CD4-positive, alpha-beta T cell (primary cell): ENCODE data around the gene RARB. TPM values are rescaled to one million over a fixed set of nuclear protein-coding genes. Genes with fewer than 3 reads are reported as not detected.

Source experiments
- ATAC-seq: fragments of 200-7000 bp; cut with Tn5 transposase; one replicate; pipeline ENCODE4 v1.10.0; 2022; ENCODE audit warnings: mild to moderate bottlenecking; ENCODE audit not compliant: poor library complexity
- CTCF ChIA-PET: fragments of 350-600 bp; sonication (Branson Sonifier 250); formaldehyde crosslinking; loops from one replicate; lab custom pipeline; 2021; ENCODE audit warnings: antibody characterized with exemption, inconsistent platforms; lab: Charles Lee
- POLR2A ChIA-PET: fragments of 350-600 bp; sonication (Branson Sonifier 250); formaldehyde crosslinking; loops from one replicate; lab custom pipeline; 2021; ENCODE audit warnings: antibody characterized with exemption, inconsistent platforms; lab: Charles Lee
- DNase-seq, 14 experiments: peaks; one replicate each; pipeline ENCODE4 v3.0.0-alpha.2; 2013 to 2020; ENCODE audit warnings: mixed read lengths in 2 of 14
- H3K27ac ChIP-seq, 2 donors: one replicate each; pipeline versions ENCODE4 v1.5.1 to v1.7.0; 2013; ENCODE audit warnings: low read length in 2 of 2, low read depth in 1 of 2, mild to moderate bottlenecking in 1 of 2
- H3K27me3 ChIP-seq, 2 experiments: 1 replicate in 1 of 2; 2 replicates in 1 of 2; pipeline versions ENCODE4 v1.6.1 to v1.7.0; 2013; ENCODE audit warnings: low read length in 2 of 2, control low read depth in 1 of 2, mild to moderate bottlenecking in 1 of 2, moderate library complexity in 1 of 2; ENCODE audit not compliant: insufficient read depth in 2 of 2, control insufficient read depth in 1 of 2
- H3K36me3 ChIP-seq: one replicate; pipeline ENCODE4 v1.6.1; 2013; ENCODE audit warnings: low read length, control low read depth; ENCODE audit not compliant: insufficient read depth
- H3K4me1 ChIP-seq: one replicate; pipeline ENCODE4 v1.6.1; 2013; ENCODE audit warnings: low read length, control low read depth; ENCODE audit not compliant: insufficient read depth
- H3K4me3 ChIP-seq: one replicate; pipeline ENCODE4 v1.5.1; 2013; ENCODE audit warnings: mild to moderate bottlenecking, low read length, moderate library complexity
- H3K9me3 ChIP-seq, 2 experiments: 1 replicate in 1 of 2; 2 replicates in 1 of 2; pipeline versions ENCODE4 v1.6.1 to v1.7.0; 2013; ENCODE audit warnings: low read length in 2 of 2, mild to moderate bottlenecking in 2 of 2, control low read depth in 1 of 2, moderate library complexity in 1 of 2; ENCODE audit not compliant: control insufficient read depth in 1 of 2, insufficient read depth in 1 of 2
- H3K27ac Mint-ChIP-seq: one replicate; pipeline ENCODE4 v1.8.0; 2020; ENCODE audit warnings: mixed read lengths
- H3K27me3 Mint-ChIP-seq: one replicate; pipeline ENCODE4 v1.8.0; 2021; ENCODE audit warnings: mixed read lengths
- H3K36me3 Mint-ChIP-seq: one replicate; pipeline ENCODE4 v1.8.0; 2021; ENCODE audit warnings: low read depth, mixed read lengths
- H3K4me1 Mint-ChIP-seq: one replicate; pipeline ENCODE4 v1.8.0; 2021; ENCODE audit warnings: low read depth, mixed read lengths
- H3K4me3 Mint-ChIP-seq: one replicate; pipeline ENCODE4 v1.8.0; 2020; ENCODE audit warnings: mild to moderate bottlenecking, mixed read lengths
- H3K9me3 Mint-ChIP-seq: one replicate; pipeline ENCODE4 v1.8.0; 2020; ENCODE audit warnings: mixed read lengths
- CTCF ChIP-seq: fragments of 200-600 bp; IDR thresholded peaks from one replicate; pipeline ENCODE4 v1.8.0; 2022; ENCODE audit warnings: antibody characterized with exemption, mild to moderate bottlenecking
- intact Hi-C, 2 experiments: fragments of 100-400 bp; cut with DNase I in 1 of 2; cut with micrococcal nuclease in 1 of 2; formaldehyde crosslinking; loops; one replicate each; pipeline versions ENCODE4 v1.15.1 to v1.9.0; 2023 to 2025; cut with DNase I, micrococcal nuclease
- total RNA-seq, 174 experiments: library from RNA in 2 of 174; stranded (reverse) in 2 of 174; gene quantifications; one replicate each; pipeline ENCODE4 v1.2.3 and lab custom pipeline; 2021 to 2026

The RARB gene
- total RNA-seq, 2 experiments from 2014 or later = not detected

GRCh38 chr3:25502233-25502632, 74.2 kb downstream of the RARB start:
- no peaks in the 10 kb centered on the region for H3K36me3 Mint-ChIP-seq
- H3K9me3 Mint-ChIP-seq = peaks cover 2% of the 10 kb centered on the region
- H3K4me3 Mint-ChIP-seq = no peak overlapping the region
- no peak overlapping the region for H3K4me3 ChIP-seq
- H3K27me3 Mint-ChIP-seq = peaks cover 13% of the 10 kb centered on the region
- no peak for TF ChIP-seq CTCF
- H3K9me3 ChIP-seq = peaks cover 0 to 4% of the 10 kb centered on the region in 2 experiments
- H3K4me1 Mint-ChIP-seq = no peaks in the 10 kb centered on the region
- H3K4me1 ChIP-seq = no peaks in the 10 kb centered on the region
- H3K36me3 ChIP-seq = no peaks in the 10 kb centered on the region
- DNase-seq (no peak), ATAC-seq (no peak)
- intact Hi-C loops = no loop called here
- no peaks in the 10 kb centered on the region for H3K27me3 ChIP-seq
- no peak overlapping the region for H3K27ac ChIP-seq
- H3K27ac Mint-ChIP-seq = no peak overlapping the region
- ChIA-PET POLR2A (no interaction called here), CTCF (no interaction called here)

- no peaks in the 10 kb centered on the region for H3K27me3 ChIP-seq
- H3K27ac ChIP-seq = no peak overlapping the region
- no peaks in the 10 kb centered on the region for H3K4me1 ChIP-seq
- no peak overlapping the region for H3K4me3 ChIP-seq
- no peaks in the 10 kb centered on the region for H3K36me3 ChIP-seq
- Mint-ChIP-seq H3K4me3 (no peak overlapping the region), H3K27ac (no peak overlapping the region), H3K9me3 (no peaks in the 10 kb centered on the region), H3K4me1 (no peaks in the 10 kb centered on the region), H3K36me3 (no peaks in the 10 kb centered on the region), H3K27me3 (peaks cover 13% of the 10 kb centered on the region)
- H3K9me3 ChIP-seq = peaks cover 0 to 4% of the 10 kb centered on the region in 2 experiments
- intact Hi-C loops = no loop called here
- POLR2A ChIA-PET = no interaction called here
- CTCF ChIA-PET = no interaction called here
- DNase-seq = no peak
- no peak for TF ChIP-seq CTCF
- ATAC-seq = no peak
Measured at GRCh38 chr3:25503898-25504301, 75.8 kb downstream of the RARB start.

GRCh38 chr3:25505581-25505980, 77.5 kb downstream of the RARB start:
- POLR2A ChIA-PET = no interaction called here
- H3K36me3 Mint-ChIP-seq = no peaks in the 10 kb centered on the region
- Histone ChIP-seq H3K36me3 (no peaks in the 10 kb centered on the region), H3K4me1 (no peaks in the 10 kb centered on the region), H3K4me3 (no peak overlapping the region), H3K9me3 (peaks cover 0 to 4% of the 10 kb centered on the region in 2 experiments), H3K27me3 (no peaks in the 10 kb centered on the region), H3K27ac (no peak overlapping the region)
- no peak overlapping the region for H3K27ac Mint-ChIP-seq
- intact Hi-C loops = no loop called here
- no peak for ATAC-seq
- no peaks in the 10 kb centered on the region for H3K4me1 Mint-ChIP-seq
- H3K4me3 Mint-ChIP-seq = no peak overlapping the region
- DNase-seq = no peak
- H3K27me3 Mint-ChIP-seq = peaks cover 13% of the 10 kb centered on the region
- TF ChIP-seq CTCF = no peak
- H3K9me3 Mint-ChIP-seq = no peaks in the 10 kb centered on the region
- CTCF ChIA-PET = no interaction called here
